ENCODE data around the gene KATNAL1. TPM values are rescaled to one million over a fixed set of nuclear protein-coding genes. Genes with fewer than 3 reads are reported as not detected.
"Not testable (repeated sequence)": the region's sequence is repeated elsewhere in the genome, so short reads cannot be mapped to it uniquely, and the experiment has no call there.

Gene KATNAL1
- polyA plus RNA-seq, 5 donors, result 9.5 to 17.3 (median 15.8) TPM

GRCh38 chr13:30299786-30300185 lies 7.6 kb downstream of the KATNAL1 start:
- no peak for DNase-seq

GRCh38 chr13:30295116-30295515 lies 12.2 kb downstream of the KATNAL1 start:
- no peak for DNase-seq

- DNase-seq, result no peak
Observed at GRCh38 chr13:30294004-30294403, 13.3 kb downstream of the KATNAL1 start.

- DNase-seq, result no peak
Observed at GRCh38 chr13:30292325-30292724, 15.0 kb downstream of the KATNAL1 start.

- no peak for DNase-seq
Observed at GRCh38 chr13:30290812-30291436, 16.4 kb downstream of the KATNAL1 start.

- DNase-seq, result no peak
Observed at GRCh38 chr13:30289533-30289932, 17.8 kb downstream of the KATNAL1 start.

- DNase-seq, result not testable (repeated sequence)
Observed at GRCh38 chr13:30286059-30286458, 21.3 kb downstream of the KATNAL1 start.

- no peak for DNase-seq
Observed at GRCh38 chr13:30276178-30276577, 31.2 kb downstream of the KATNAL1 start.

- no peak for DNase-seq
Observed at GRCh38 chr13:30274083-30274482, 33.3 kb downstream of the KATNAL1 start.

GRCh38 chr13:30270035-30270434 lies 37.3 kb downstream of the KATNAL1 start:
- DNase-seq, result not testable (repeated sequence)

GRCh38 chr13:30268673-30269072 lies 38.7 kb downstream of the KATNAL1 start:
- DNase-seq, result no peak

GRCh38 chr13:30266756-30267155 lies 40.6 kb downstream of the KATNAL1 start:
- DNase-seq, result no peak

GRCh38 chr13:30259149-30259733 lies 48.1 kb downstream of the KATNAL1 start:
- DNase-seq, result not testable (repeated sequence)

GRCh38 chr13:30257468-30258099 lies 49.8 kb downstream of the KATNAL1 start:
- DNase-seq, result no peak

GRCh38 chr13:30256713-30257467 lies 50.5 kb downstream of the KATNAL1 start:
- DNase-seq, result no peak

- DNase-seq, result no peak
Observed at GRCh38 chr13:30255696-30256095, 51.7 kb downstream of the KATNAL1 start.

- no peak for DNase-seq
Observed at GRCh38 chr13:30253830-30254229, 53.5 kb downstream of the KATNAL1 start.

GRCh38 chr13:30247406-30247805 lies 59.9 kb downstream of the KATNAL1 start:
- DNase-seq, result no peak

GRCh38 chr13:30241532-30241931 lies 65.8 kb downstream of the KATNAL1 start:
- DNase-seq, result peak; percentile 10 to 11

- no peak for DNase-seq
Observed at GRCh38 chr13:30240608-30241007, 66.7 kb downstream of the KATNAL1 start.

GRCh38 chr13:30235216-30235615 lies 72.1 kb downstream of the KATNAL1 start:
- DNase-seq, result no peak

- DNase-seq, result no peak
Observed at GRCh38 chr13:30234619-30235162, 72.7 kb downstream of the KATNAL1 start.

Measured in right lung (tissue), 5 donors.